Caco-2 (cell line): ENCODE data around the gene LRBA. TPM values are rescaled to one million over a fixed set of nuclear protein-coding genes. Genes with fewer than 3 reads are reported as not detected.

Experiments
- BruUV-seq: library from RNA; stranded (reverse); fragments of 400-500 nt; replicated peaks from 2 replicates; lab custom pipeline; 2021; lab: Mats Ljungman, UMichigan
- CTCF ChIA-PET: fragments of 300-600 bp; sonication (Branson Sonifier 250); formaldehyde crosslinking; loops from one replicate; lab custom pipeline; 2022; ENCODE audit warnings: antibody characterized with exemption; lab: Charles Lee
- POLR2A ChIA-PET: fragments of 300-600 bp; sonication (Branson Sonifier 250); formaldehyde crosslinking; loops from one replicate; lab custom pipeline; 2022; ENCODE audit warnings: antibody characterized with exemption; lab: Charles Lee
- DNase-seq, 2 experiments: peaks; one replicate each; pipeline versions ENCODE4 v3.0.0 to v3.0.0-alpha.2; 2020 to 2022
- H3K27me3 ChIP-seq: replicated peaks from 2 replicates; pipeline ENCODE4 v1.6.0; 2011; ENCODE audit warnings: low read length; ENCODE audit not compliant: control insufficient read depth, insufficient read depth
- H3K36me3 ChIP-seq: 2 replicates; pipeline ENCODE4 v1.5.1; 2011; ENCODE audit warnings: low read length; ENCODE audit not compliant: control insufficient read depth, insufficient read depth
- H3K4me1 ChIP-seq: fragments of 250-450 bp; sonication (Bioruptor Pico); 2 replicates; pipeline ENCODE4 v1.5.1; 2020; ENCODE audit warnings: mild to moderate bottlenecking
- H3K4me3 ChIP-seq: 2 replicates; pipeline ENCODE4 v1.5.1; 2011; ENCODE audit warnings: low read depth, mild to moderate bottlenecking, control low read depth, low read length
- H3K9me3 ChIP-seq: fragments of 250-450 bp; sonication (Bioruptor Pico); 2 replicates; pipeline ENCODE4 v1.5.1; 2020; ENCODE audit warnings: mild to moderate bottlenecking, moderate library complexity
- H3K27ac Mint-ChIP-seq: one replicate; pipeline ENCODE4 v1.8.0; 2022; ENCODE audit warnings: mixed read lengths; ENCODE audit not compliant: unreplicated experiment
- H3K27me3 Mint-ChIP-seq: one replicate; pipeline ENCODE4 v1.8.0; 2022; ENCODE audit warnings: mixed read lengths; ENCODE audit not compliant: insufficient read depth, unreplicated experiment
- H3K36me3 Mint-ChIP-seq: one replicate; pipeline ENCODE4 v1.8.0; 2022; ENCODE audit warnings: mild to moderate bottlenecking, mixed read lengths; ENCODE audit not compliant: insufficient read depth, unreplicated experiment
- H3K4me1 Mint-ChIP-seq: one replicate; pipeline ENCODE4 v1.8.0; 2022; ENCODE audit warnings: low read depth, mixed read lengths; ENCODE audit not compliant: unreplicated experiment
- H3K4me3 Mint-ChIP-seq: one replicate; pipeline ENCODE4 v1.8.0; 2022; ENCODE audit warnings: mild to moderate bottlenecking, moderate library complexity, mixed read lengths; ENCODE audit not compliant: unreplicated experiment
- H3K9me3 Mint-ChIP-seq: one replicate; pipeline ENCODE4 v1.8.0; 2022; ENCODE audit warnings: mixed read lengths; ENCODE audit not compliant: unreplicated experiment
- intact Hi-C: fragments of 100-400 bp; cut with micrococcal nuclease; formaldehyde crosslinking; loops from one replicate; pipeline ENCODE4 v1.10.0; 2022; ENCODE audit not compliant: unreplicated experiment
- total RNA-seq: library from RNA; stranded (reverse); gene quantifications from 2 replicates; pipeline ENCODE4 v1.2.3, GENCODE V29; 2022
- TF ChIP-seq, protein P1 (sequence below), 2 experiments: fragments of 200-600 bp in 1 of 2; IDR thresholded peaks; 1 replicate in 1 of 2; 2 replicates in 1 of 2; pipeline versions ENCODE4 v1.5.1 to v1.8.0; 2011 to 2022; ENCODE audit warnings: antibody characterized with exemption in 1 of 2, control low read depth in 1 of 2, inconsistent platforms in 1 of 2, low read depth in 1 of 2, low read length in 1 of 2, mild to moderate bottlenecking in 1 of 2, moderate library complexity in 1 of 2; ENCODE audit not compliant: insufficient read depth in 1 of 2, severe bottlenecking in 1 of 2, unreplicated experiment in 1 of 2

LRBA gene
- total RNA-seq, 1 experiment from 2014 or later = 53.2 TPM

DNA sequence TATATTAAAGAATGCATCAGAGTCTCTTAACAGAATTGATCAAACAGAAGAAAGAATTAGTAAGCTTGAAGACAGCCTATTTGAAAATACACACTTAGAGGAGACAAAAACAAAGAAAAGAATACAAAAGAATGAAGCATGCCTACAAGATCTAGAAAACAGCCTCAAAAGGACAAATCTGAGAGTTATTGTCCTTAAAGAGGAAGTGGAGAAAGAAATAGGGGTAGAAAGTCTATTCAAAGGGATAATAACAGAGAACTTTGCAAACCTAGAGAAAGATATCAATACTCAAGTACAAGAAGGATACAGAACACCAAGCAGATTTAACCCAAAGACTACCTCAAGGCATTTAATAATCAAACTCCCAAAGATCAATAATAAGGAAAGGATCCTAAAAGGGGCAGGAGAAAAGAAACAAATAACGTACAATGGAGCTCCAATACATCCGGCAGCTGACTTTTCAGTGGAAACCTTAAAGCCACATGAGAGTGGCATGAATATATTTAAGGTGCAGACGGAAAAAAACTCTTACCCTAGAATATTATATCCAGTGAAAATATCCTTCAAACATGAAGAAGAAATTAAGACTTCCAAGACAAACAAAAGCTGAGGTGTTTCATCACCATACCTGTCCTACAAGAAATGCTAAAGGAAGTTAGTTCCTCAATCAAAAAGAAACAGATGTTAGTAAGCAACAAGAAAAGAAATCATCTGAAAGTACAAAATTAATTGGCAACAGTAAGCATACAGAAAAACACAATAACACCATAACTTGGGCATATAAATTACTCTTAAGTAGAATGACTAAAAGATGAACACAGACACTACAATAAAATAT, 36.1 kb downstream of the LRBA start:
- POLR2A ChIA-PET = no interaction called here
- intact Hi-C loops = no loop called here

DNA sequence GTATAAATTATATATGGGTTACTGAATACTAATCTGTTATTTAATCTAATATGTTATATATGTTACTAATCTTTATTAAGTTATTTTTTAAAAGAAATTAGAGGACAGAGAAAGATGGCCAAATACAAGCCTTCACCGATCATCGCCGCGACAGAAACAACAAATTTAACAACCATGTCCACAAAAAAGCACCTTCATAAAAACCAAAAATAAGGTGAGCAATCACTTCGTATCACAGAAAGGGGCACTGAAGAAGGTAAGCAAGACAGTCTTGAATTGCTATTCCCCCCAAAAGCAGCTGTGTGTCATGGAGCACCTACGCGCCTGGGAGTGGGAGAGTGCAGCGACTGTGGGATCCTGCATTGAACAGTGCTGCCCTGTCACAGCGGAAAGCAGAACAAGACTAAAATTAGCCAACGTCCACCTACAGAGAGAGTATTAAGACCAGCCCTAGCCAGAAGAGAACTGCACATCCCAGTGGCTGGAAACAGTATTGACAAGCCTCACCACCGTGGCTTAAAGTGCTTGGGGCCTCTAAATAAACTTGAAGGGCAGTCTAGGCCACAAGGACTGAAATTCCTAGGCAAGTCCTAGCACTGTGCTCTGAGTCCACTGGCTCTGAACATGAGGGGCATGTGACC, 38.5 kb downstream of the LRBA start:
- POLR2A ChIA-PET = no interaction called here
- H3K4me3 Mint-ChIP-seq = no peak overlapping the region
- no peaks in the 10 kb centered on the region for H3K36me3 Mint-ChIP-seq
- H3K4me1 Mint-ChIP-seq = peaks cover 15% of the 10 kb centered on the region
- Histone ChIP-seq H3K27me3 (no peaks in the 10 kb centered on the region), H3K4me1 (0 out of 2 replicates have a peak, but pooled peaks cover 13% of the 10 kb centered on the region), H3K36me3 (no peaks in the 10 kb centered on the region; the same call in 1 of the 2 replicates), H3K9me3 (no peaks in the 10 kb centered on the region), H3K4me3 (no peak overlapping the region)
- intact Hi-C loops = no loop called here
- CTCF ChIA-PET = no interaction called here
- peaks cover 6% of the 10 kb centered on the region for H3K9me3 Mint-ChIP-seq
- no peaks in the 10 kb centered on the region for H3K27me3 Mint-ChIP-seq
- no TSS peak for BruUV-seq
- peak overlapping the region; percentile 42 for H3K27ac Mint-ChIP-seq
- TF ChIP-seq, protein P1, sequence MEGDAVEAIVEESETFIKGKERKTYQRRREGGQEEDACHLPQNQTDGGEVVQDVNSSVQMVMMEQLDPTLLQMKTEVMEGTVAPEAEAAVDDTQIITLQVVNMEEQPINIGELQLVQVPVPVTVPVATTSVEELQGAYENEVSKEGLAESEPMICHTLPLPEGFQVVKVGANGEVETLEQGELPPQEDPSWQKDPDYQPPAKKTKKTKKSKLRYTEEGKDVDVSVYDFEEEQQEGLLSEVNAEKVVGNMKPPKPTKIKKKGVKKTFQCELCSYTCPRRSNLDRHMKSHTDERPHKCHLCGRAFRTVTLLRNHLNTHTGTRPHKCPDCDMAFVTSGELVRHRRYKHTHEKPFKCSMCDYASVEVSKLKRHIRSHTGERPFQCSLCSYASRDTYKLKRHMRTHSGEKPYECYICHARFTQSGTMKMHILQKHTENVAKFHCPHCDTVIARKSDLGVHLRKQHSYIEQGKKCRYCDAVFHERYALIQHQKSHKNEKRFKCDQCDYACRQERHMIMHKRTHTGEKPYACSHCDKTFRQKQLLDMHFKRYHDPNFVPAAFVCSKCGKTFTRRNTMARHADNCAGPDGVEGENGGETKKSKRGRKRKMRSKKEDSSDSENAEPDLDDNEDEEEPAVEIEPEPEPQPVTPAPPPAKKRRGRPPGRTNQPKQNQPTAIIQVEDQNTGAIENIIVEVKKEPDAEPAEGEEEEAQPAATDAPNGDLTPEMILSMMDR (IDR thresholded peaks at IDR 0.05; ENCODE audit: insufficient read depth in 1 of 2, low read depth in 1 of 2, low read length in 1 of 2, severe bottlenecking in 1 of 2, unreplicated experiment in 1 of 2) = no peak
- DNase-seq = peak in 1 of 2 experiments; percentile 32

More for the DNA sequence above, 36.1 kb downstream of the LRBA start:
- Histone ChIP-seq H3K4me1 (0 out of 2 replicates have a peak, but pooled peaks cover 9% of the 10 kb centered on the region), H3K9me3 (no peaks in the 10 kb centered on the region), H3K36me3 (no peaks in the 10 kb centered on the region; the same call in 1 of the 2 replicates), H3K27me3 (no peaks in the 10 kb centered on the region), H3K4me3 (no peak overlapping the region)
- H3K27ac Mint-ChIP-seq = no peak overlapping the region
- peaks cover 6% of the 10 kb centered on the region for H3K9me3 Mint-ChIP-seq
- H3K27me3 Mint-ChIP-seq = no peaks in the 10 kb centered on the region
- no TSS peak for BruUV-seq
- H3K4me1 Mint-ChIP-seq = peaks cover 12% of the 10 kb centered on the region
- TF ChIP-seq, protein P1 (IDR thresholded peaks at IDR 0.05; ENCODE audit: insufficient read depth in 1 of 2, low read depth in 1 of 2, low read length in 1 of 2, severe bottlenecking in 1 of 2, unreplicated experiment in 1 of 2) = no peak
- no peak overlapping the region for H3K4me3 Mint-ChIP-seq
- CTCF ChIA-PET = no interaction called here
- no peak for DNase-seq
- H3K36me3 Mint-ChIP-seq = no peaks in the 10 kb centered on the region

DNA sequence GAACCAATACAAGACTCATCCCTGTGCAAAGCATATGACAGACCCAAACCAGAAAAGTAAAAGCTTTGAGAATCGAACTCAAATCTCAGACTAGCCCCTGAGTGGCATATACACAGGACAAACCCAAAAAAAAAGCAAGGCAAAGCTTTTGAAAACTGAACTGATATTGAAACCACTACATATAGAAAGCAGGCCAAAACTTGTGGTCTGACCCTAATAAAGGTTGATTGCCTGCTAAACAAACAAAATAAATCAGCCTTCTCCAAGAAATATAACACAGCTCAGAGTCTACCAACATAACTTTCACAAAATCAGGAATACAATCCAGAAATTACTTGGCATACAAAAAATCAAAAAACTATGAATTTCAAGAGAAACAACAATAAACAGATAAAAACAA, 40.3 kb downstream of the LRBA start:
- Histone ChIP-seq H3K36me3 (no peaks in the 10 kb centered on the region; the same call in 1 of the 2 replicates), H3K27me3 (no peaks in the 10 kb centered on the region), H3K4me3 (no peak overlapping the region), H3K4me1 (0 out of 2 replicates have a peak, but pooled peaks cover 13% of the 10 kb centered on the region), H3K9me3 (no peaks in the 10 kb centered on the region)
- POLR2A ChIA-PET = no interaction called here
- no peak for DNase-seq
- Mint-ChIP-seq H3K27me3 (no peaks in the 10 kb centered on the region), H3K27ac (no peak overlapping the region), H3K9me3 (peaks cover 6% of the 10 kb centered on the region), H3K4me1 (peaks cover 15% of the 10 kb centered on the region), H3K36me3 (no peaks in the 10 kb centered on the region), H3K4me3 (no peak overlapping the region)
- intact Hi-C loops = no loop called here
- no TSS peak for BruUV-seq
- TF ChIP-seq, protein P1 (IDR thresholded peaks at IDR 0.05; ENCODE audit: insufficient read depth in 1 of 2, low read depth in 1 of 2, low read length in 1 of 2, severe bottlenecking in 1 of 2, unreplicated experiment in 1 of 2) = no peak
- CTCF ChIA-PET = no interaction called here
